H9 (cell line): Measurements from ENCODE around the gene VCAN. TPM values are rescaled to one million over a fixed set of nuclear protein-coding genes. Genes with fewer than 3 reads are reported as not detected.

Source experiments
- DNase-seq: peaks from one replicate; pipeline ENCODE4 v3.0.0-alpha.2; 2017
- H2AFZ ChIP-seq: one replicate; pipeline ENCODE4 v1.6.1; 2013; ENCODE audit warnings: mild to moderate bottlenecking, low read length, control low read depth, moderate library complexity
- H2AK5ac ChIP-seq: 2 replicates; pipeline ENCODE4 v1.6.1; 2013; ENCODE audit warnings: low read length, control low read depth, mixed read lengths; ENCODE audit not compliant: insufficient read length
- H2BK120ac ChIP-seq: one replicate; pipeline ENCODE4 v1.6.1; 2013; ENCODE audit warnings: low read depth, mild to moderate bottlenecking, low read length, control low read depth, inconsistent platforms; ENCODE audit not compliant: poor library complexity, severe bottlenecking
- H2BK12ac ChIP-seq: 2 replicates; pipeline ENCODE4 v1.6.1; 2013; ENCODE audit warnings: low read length, control low read depth, mixed read lengths, low read depth; ENCODE audit not compliant: insufficient read length
- H2BK15ac ChIP-seq: 2 replicates; pipeline ENCODE4 v1.6.1; 2013; ENCODE audit warnings: low read depth, low read length, control low read depth
- H2BK20ac ChIP-seq: one replicate; pipeline ENCODE4 v1.6.1; 2013; ENCODE audit warnings: low read depth, mild to moderate bottlenecking, low read length, control low read depth, inconsistent platforms; ENCODE audit not compliant: poor library complexity, severe bottlenecking
- H2BK5ac ChIP-seq: 2 replicates; pipeline ENCODE4 v1.6.1; 2013; ENCODE audit warnings: low read length, control low read depth, mixed read lengths; ENCODE audit not compliant: insufficient read length
- H3K14ac ChIP-seq: 2 replicates; pipeline ENCODE4 v1.6.1; 2013; ENCODE audit warnings: low read length, control low read depth; ENCODE audit not compliant: insufficient read depth
- H3K18ac ChIP-seq: 2 replicates; pipeline ENCODE4 v1.6.1; 2013; ENCODE audit warnings: low read depth, mild to moderate bottlenecking, mixed read lengths, low read length, control low read depth; ENCODE audit not compliant: insufficient read length
- H3K23ac ChIP-seq: 2 replicates; pipeline ENCODE4 v1.6.1; 2013; ENCODE audit warnings: low read length, control low read depth, mixed read lengths, low read depth; ENCODE audit not compliant: insufficient read length
- H3K23me2 ChIP-seq: 2 replicates; pipeline ENCODE4 v1.6.1; 2013; ENCODE audit warnings: low read depth, mild to moderate bottlenecking, mixed read lengths, low read length, control low read depth; ENCODE audit not compliant: insufficient read length, poor library complexity, severe bottlenecking
- H3K27ac ChIP-seq: 2 replicates; pipeline ENCODE4 v1.5.1; 2013; ENCODE audit warnings: low read length, control low read depth, mixed read lengths, low read depth; ENCODE audit not compliant: insufficient read length
- H3K27me3 ChIP-seq: 2 replicates; pipeline ENCODE4 v1.6.1; 2013; ENCODE audit warnings: low read length, control low read depth, inconsistent platforms; ENCODE audit not compliant: insufficient read depth
- H3K4ac ChIP-seq: 2 replicates; pipeline ENCODE4 v1.6.1; 2013; ENCODE audit warnings: low read depth, mild to moderate bottlenecking, control low read depth, inconsistent platforms, low read length, moderate library complexity
- H3K4me1 ChIP-seq: 2 replicates; pipeline ENCODE4 v1.6.1; 2013; ENCODE audit warnings: low read length, control low read depth, inconsistent platforms; ENCODE audit not compliant: insufficient read depth
- H3K4me2 ChIP-seq: 2 replicates; pipeline ENCODE4 v1.6.1; 2013; ENCODE audit warnings: low read length, control low read depth, mixed read lengths; ENCODE audit not compliant: insufficient read length, insufficient read depth
- H3K56ac ChIP-seq: 2 replicates; pipeline ENCODE4 v1.6.1; 2013; ENCODE audit warnings: low read depth, mild to moderate bottlenecking, mixed read lengths, low read length, control low read depth; ENCODE audit not compliant: insufficient read length
- H3K79me1 ChIP-seq: 2 replicates; pipeline ENCODE4 v1.6.1; 2013; ENCODE audit warnings: low read depth, mild to moderate bottlenecking, moderate library complexity, low read length, control low read depth, inconsistent platforms; ENCODE audit not compliant: insufficient read depth, poor library complexity, severe bottlenecking
- H3K79me2 ChIP-seq: 2 replicates; pipeline ENCODE4 v1.6.1; 2013; ENCODE audit warnings: low read length, control low read depth, inconsistent platforms; ENCODE audit not compliant: insufficient read depth
- H3K9ac ChIP-seq: 2 replicates; pipeline ENCODE4 v1.6.1; 2013; ENCODE audit warnings: low read length, control low read depth, mixed read lengths; ENCODE audit not compliant: insufficient read length; ENCODE audit errors: extremely low read depth
- H3K9me3 ChIP-seq: one replicate; pipeline ENCODE4 v1.6.1; 2013; ENCODE audit warnings: low read depth, low read length, inconsistent platforms; ENCODE audit not compliant: control insufficient read depth
- H3T11ph ChIP-seq: one replicate; pipeline ENCODE4 v1.6.1; 2013; ENCODE audit warnings: mild to moderate bottlenecking, low read length, control low read depth, inconsistent platforms
- H4K20me1 ChIP-seq: one replicate; pipeline ENCODE4 v1.6.1; 2013; ENCODE audit not compliant: control insufficient read depth, insufficient read length, insufficient read depth
- H4K5ac ChIP-seq: 2 replicates; pipeline ENCODE4 v1.6.1; 2013; ENCODE audit warnings: low read depth, mild to moderate bottlenecking, mixed read lengths, low read length, control low read depth; ENCODE audit not compliant: insufficient read length
- H4K8ac ChIP-seq: replicated peaks from 2 replicates; pipeline ENCODE4 v1.6.1; 2013; ENCODE audit warnings: low read length, control low read depth, mixed read lengths, low read depth; ENCODE audit not compliant: insufficient read length
- H4K91ac ChIP-seq: 2 replicates; pipeline ENCODE4 v1.6.1; 2013; ENCODE audit warnings: low read depth, mild to moderate bottlenecking, moderate library complexity, mixed read lengths, low read length, control low read depth; ENCODE audit not compliant: insufficient read length
- H3K27ac Mint-ChIP-seq, 3 experiments: 2 replicates in 2 of 3; 3 replicates in 1 of 3; pipeline ENCODE4 v1.8.0; 2020 to 2021; ENCODE audit warnings: mixed read lengths in 3 of 3, mild to moderate bottlenecking in 1 of 3, moderate library complexity in 1 of 3
- H3K27me3 Mint-ChIP-seq: 2 replicates; pipeline ENCODE4 v1.8.0; 2021; ENCODE audit warnings: low read depth, mild to moderate bottlenecking, moderate library complexity, mixed read lengths
- H3K36me3 Mint-ChIP-seq, 3 experiments: 2 replicates in 2 of 3; 3 replicates in 1 of 3; pipeline ENCODE4 v1.8.0; 2020 to 2021; ENCODE audit warnings: low read depth in 3 of 3, mixed read lengths in 3 of 3; ENCODE audit not compliant: insufficient read depth in 1 of 3
- H3K4me1 Mint-ChIP-seq, 2 experiments: 2 replicates each; pipeline ENCODE4 v1.8.0; 2020; ENCODE audit warnings: mixed read lengths in 2 of 2
- H3K4me3 Mint-ChIP-seq, 2 experiments: 2 replicates in 1 of 2; 3 replicates in 1 of 2; pipeline ENCODE4 v1.8.0; 2020 to 2021; ENCODE audit warnings: mild to moderate bottlenecking in 2 of 2, mixed read lengths in 2 of 2, moderate library complexity in 1 of 2
- H3K9me3 Mint-ChIP-seq, 2 experiments: 2 replicates in 1 of 2; 3 replicates in 1 of 2; pipeline ENCODE4 v1.8.0; 2020; ENCODE audit warnings: mild to moderate bottlenecking in 2 of 2, mixed read lengths in 2 of 2, moderate library complexity in 1 of 2
- WGBS: extraction: QIAGEN DNeasy Blood & Tissue Kit; methylation state at CpG from one replicate; pipeline ENCODE4 v1.1.7; 2013; ENCODE audit warnings: missing lambda C conversion rate, low lambda C conversion rate, mixed read lengths; ENCODE audit not compliant: insufficient read length; ENCODE audit errors: extremely low coverage; 5-methylcytosine and 5-hydroxymethylcytosine counted together
- total RNA-seq: library from RNA; stranded (reverse); gene quantifications from 2 replicates; pipeline ENCODE4 v1.2.1, GENCODE V29; 2021
- TF ChIP-seq, protein P1 (sequence below): fragments of 200-600 bp; sonication (generic); conservative IDR thresholded peaks from 3 replicates; pipeline ENCODE4 v1.8.0; 2021; ENCODE audit warnings: antibody characterized with exemption, mild to moderate bottlenecking

Gene VCAN
- total RNA-seq, 1 experiment from 2014 or later = 278 TPM

DNA sequence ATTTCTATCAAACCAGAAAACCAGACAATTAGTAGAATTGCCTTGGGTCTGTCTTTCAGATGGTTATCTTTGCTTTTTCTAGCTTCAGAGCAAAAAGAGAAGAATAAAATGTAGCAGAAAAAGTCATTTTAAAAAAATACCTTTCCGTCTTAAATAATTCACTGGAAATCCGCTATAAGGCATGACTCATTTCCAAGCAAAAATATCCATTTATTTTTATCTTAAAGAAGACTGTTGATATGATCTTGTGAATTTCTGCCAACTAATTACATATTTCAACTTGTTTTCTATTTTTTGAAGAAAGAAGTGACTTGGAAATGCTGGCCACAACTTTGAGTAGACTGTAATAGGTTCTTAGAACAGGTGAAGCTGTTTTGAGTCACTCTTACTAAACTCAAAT lies 83.7 kb downstream of the VCAN start:
- H3K4ac ChIP-seq = no peak overlapping the region
- H3K56ac ChIP-seq = no peak overlapping the region
- H3K79me2 ChIP-seq = no peaks in the 10 kb centered on the region
- no peak overlapping the region for H4K8ac ChIP-seq
- TF ChIP-seq, protein P1, sequence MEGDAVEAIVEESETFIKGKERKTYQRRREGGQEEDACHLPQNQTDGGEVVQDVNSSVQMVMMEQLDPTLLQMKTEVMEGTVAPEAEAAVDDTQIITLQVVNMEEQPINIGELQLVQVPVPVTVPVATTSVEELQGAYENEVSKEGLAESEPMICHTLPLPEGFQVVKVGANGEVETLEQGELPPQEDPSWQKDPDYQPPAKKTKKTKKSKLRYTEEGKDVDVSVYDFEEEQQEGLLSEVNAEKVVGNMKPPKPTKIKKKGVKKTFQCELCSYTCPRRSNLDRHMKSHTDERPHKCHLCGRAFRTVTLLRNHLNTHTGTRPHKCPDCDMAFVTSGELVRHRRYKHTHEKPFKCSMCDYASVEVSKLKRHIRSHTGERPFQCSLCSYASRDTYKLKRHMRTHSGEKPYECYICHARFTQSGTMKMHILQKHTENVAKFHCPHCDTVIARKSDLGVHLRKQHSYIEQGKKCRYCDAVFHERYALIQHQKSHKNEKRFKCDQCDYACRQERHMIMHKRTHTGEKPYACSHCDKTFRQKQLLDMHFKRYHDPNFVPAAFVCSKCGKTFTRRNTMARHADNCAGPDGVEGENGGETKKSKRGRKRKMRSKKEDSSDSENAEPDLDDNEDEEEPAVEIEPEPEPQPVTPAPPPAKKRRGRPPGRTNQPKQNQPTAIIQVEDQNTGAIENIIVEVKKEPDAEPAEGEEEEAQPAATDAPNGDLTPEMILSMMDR = no peak
- H3K23me2 ChIP-seq = no peaks in the 10 kb centered on the region
- H4K5ac ChIP-seq = no peak overlapping the region
- no peaks in the 10 kb centered on the region for H4K20me1 ChIP-seq
- no peak for DNase-seq
- no peak overlapping the region for H3K9ac ChIP-seq
- H2BK20ac ChIP-seq = no peak overlapping the region
- H3K27ac ChIP-seq = no peak overlapping the region
- no peak overlapping the region for H3T11ph ChIP-seq
- H3K4me3 Mint-ChIP-seq = no peak overlapping the region
- H3K36me3 Mint-ChIP-seq = peaks cover 6 to 79% (median 43%) of the 10 kb centered on the region in 3 experiments; a peak in 5 of 7 replicates
- no peak overlapping the region for H2AK5ac ChIP-seq
- no peak overlapping the region for H3K23ac ChIP-seq
- H3K9me3 Mint-ChIP-seq = no peaks in the 10 kb centered on the region
- H3K27ac Mint-ChIP-seq = no peak overlapping the region
- no peak overlapping the region for H2AFZ ChIP-seq
- H3K27me3 ChIP-seq = no peaks in the 10 kb centered on the region
- no peak overlapping the region for H3K14ac ChIP-seq
- no peak overlapping the region for H2BK15ac ChIP-seq
- H3K27me3 Mint-ChIP-seq = no peaks in the 10 kb centered on the region
- WGBS = no CpG with 5 or more reads among the region's 2 CpGs
- no peak overlapping the region for H4K91ac ChIP-seq
- no peaks in the 10 kb centered on the region for H3K4me1 ChIP-seq
- H3K4me2 ChIP-seq = no peak overlapping the region
- H2BK120ac ChIP-seq = no peak overlapping the region
- no peak overlapping the region for H2BK5ac ChIP-seq
- no peak overlapping the region for H3K18ac ChIP-seq
- no peaks in the 10 kb centered on the region for H3K79me1 ChIP-seq
- H2BK12ac ChIP-seq = no peak overlapping the region
- no peaks in the 10 kb centered on the region for H3K4me1 Mint-ChIP-seq
- no peaks in the 10 kb centered on the region for H3K9me3 ChIP-seq
